Neural crest cell (in vitro differentiated cells): Measurements from ENCODE around the gene ADGRV1. TPM values are rescaled to one million over a fixed set of nuclear protein-coding genes. Genes with fewer than 3 reads are reported as not detected.
"Not testable (repeated sequence)": the region's sequence is repeated elsewhere in the genome, so short reads cannot be mapped to it uniquely, and the experiment has no call there.

Source experiments
- DNase-seq: peaks from one replicate; pipeline ENCODE4 v3.0.0; 2021; ENCODE audit warnings: low read depth, mixed read lengths, low spot score
- H3K27ac Mint-ChIP-seq: one replicate; pipeline ENCODE4 v1.8.0; 2021; ENCODE audit warnings: mild to moderate bottlenecking, mixed read lengths; ENCODE audit not compliant: unreplicated experiment
- H3K27me3 Mint-ChIP-seq: 2 replicates; pipeline ENCODE4 v1.8.0; 2021; ENCODE audit warnings: low read depth, mild to moderate bottlenecking, mixed read lengths
- H3K36me3 Mint-ChIP-seq: 2 replicates; pipeline ENCODE4 v1.8.0; 2021; ENCODE audit warnings: low read depth, mild to moderate bottlenecking, mixed read lengths
- H3K4me1 Mint-ChIP-seq: 2 replicates; pipeline ENCODE4 v1.8.0; 2021; ENCODE audit warnings: mixed read lengths
- H3K4me3 Mint-ChIP-seq: one replicate; pipeline ENCODE4 v1.8.0; 2021; ENCODE audit warnings: mild to moderate bottlenecking, mixed read lengths
- H3K9me3 Mint-ChIP-seq: 2 replicates; pipeline ENCODE4 v1.8.0; 2021; ENCODE audit warnings: mixed read lengths
- CTCF ChIP-seq: fragments of 200-600 bp; sonication (generic); conservative IDR thresholded peaks from 2 replicates; pipeline ENCODE4 v1.5.0; 2021; ENCODE audit warnings: antibody characterized with exemption, mild to moderate bottlenecking
- total RNA-seq: library from RNA; stranded (reverse); gene quantifications from 2 replicates; pipeline ENCODE4 v1.2.1, GENCODE V29; 2021

ADGRV1 gene
- total RNA-seq, 1 donor from 2014 or later, result 43.4 TPM

DNA sequence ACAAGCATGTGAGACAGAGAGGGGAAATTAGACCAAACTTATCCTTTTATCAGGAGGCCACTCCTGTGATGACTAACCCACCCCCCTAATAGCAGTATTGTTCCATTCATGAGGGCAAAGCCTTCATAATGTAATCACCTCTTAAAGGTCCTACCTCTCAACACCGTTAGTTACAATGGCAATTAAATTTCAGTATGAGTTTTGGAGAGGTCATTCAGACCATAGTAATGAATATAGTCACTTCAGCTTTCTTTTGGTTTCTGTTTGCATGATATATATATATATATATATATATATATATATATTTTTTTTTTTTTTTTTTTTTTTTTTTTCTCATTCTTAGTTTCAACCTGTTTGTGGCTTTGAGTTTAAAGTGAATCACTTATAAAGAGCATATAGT is 10.5 kb downstream of the ADGRV1 start:
- Mint-ChIP-seq H3K36me3 (peaks cover 29% of the 10 kb centered on the region), H3K27me3 (peaks cover 2% of the 10 kb centered on the region), H3K4me3 (no peak overlapping the region), H3K27ac (no peak overlapping the region), H3K9me3 (peaks cover 17% of the 10 kb centered on the region), H3K4me1 (peaks cover 5% of the 10 kb centered on the region)
- DNase-seq, result no peak
- no peak for TF ChIP-seq CTCF

GRCh38 chr5:90570034-90570433 is 11.4 kb downstream of the ADGRV1 start:
- Mint-ChIP-seq H3K36me3 (peaks cover 31% of the 10 kb centered on the region), H3K4me3 (no peak overlapping the region), H3K27me3 (no peaks in the 10 kb centered on the region), H3K4me1 (peaks cover 5% of the 10 kb centered on the region), H3K9me3 (peaks cover 20% of the 10 kb centered on the region), H3K27ac (no peak overlapping the region)
- DNase-seq, result no peak
- TF ChIP-seq CTCF, result no peak

- Mint-ChIP-seq H3K9me3 (peaks cover 20% of the 10 kb centered on the region), H3K27ac (no peak overlapping the region), H3K27me3 (no peaks in the 10 kb centered on the region), H3K36me3 (peaks cover 33% of the 10 kb centered on the region), H3K4me3 (no peak overlapping the region), H3K4me1 (peaks cover 5% of the 10 kb centered on the region)
- DNase-seq, result no peak
- no peak for TF ChIP-seq CTCF
Measured at GRCh38 chr5:90571147-90571773, 12.7 kb downstream of the ADGRV1 start.

DNA sequence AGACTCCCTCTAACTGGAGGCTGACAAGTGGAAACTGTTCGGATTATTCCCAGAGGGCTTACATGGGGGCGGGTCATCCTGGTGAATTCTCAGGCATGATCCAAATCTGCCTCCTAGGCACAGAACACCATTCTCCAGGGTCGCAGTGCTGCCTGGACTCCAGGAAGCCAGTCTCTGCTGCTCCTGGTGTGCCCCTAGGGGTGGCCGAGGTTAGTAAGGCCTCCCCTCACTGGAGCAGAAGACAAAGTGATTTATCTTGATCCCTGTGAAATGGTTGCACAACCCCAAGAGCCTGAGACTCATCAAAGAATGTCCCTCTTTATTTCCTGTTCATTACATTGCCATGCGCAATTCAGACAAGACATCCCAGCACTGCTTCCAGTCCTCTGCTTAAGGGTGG is 17.1 kb downstream of the ADGRV1 start:
- Mint-ChIP-seq H3K4me3 (no peak overlapping the region), H3K4me1 (peaks cover 5% of the 10 kb centered on the region), H3K36me3 (peaks cover 40% of the 10 kb centered on the region), H3K9me3 (peaks cover 18% of the 10 kb centered on the region), H3K27me3 (no peaks in the 10 kb centered on the region), H3K27ac (no peak overlapping the region)
- no peak for DNase-seq
- TF ChIP-seq CTCF, result no peak

- Mint-ChIP-seq H3K9me3 (peaks cover 21% of the 10 kb centered on the region), H3K36me3 (peaks cover 43% of the 10 kb centered on the region)
- not testable (repeated sequence) for H3K27me3 Mint-ChIP-seq, H3K4me1 Mint-ChIP-seq, H3K4me3 Mint-ChIP-seq, H3K27ac Mint-ChIP-seq, DNase-seq
Measured at GRCh38 chr5:90576566-90576965, 18.0 kb downstream of the ADGRV1 start.

DNA sequence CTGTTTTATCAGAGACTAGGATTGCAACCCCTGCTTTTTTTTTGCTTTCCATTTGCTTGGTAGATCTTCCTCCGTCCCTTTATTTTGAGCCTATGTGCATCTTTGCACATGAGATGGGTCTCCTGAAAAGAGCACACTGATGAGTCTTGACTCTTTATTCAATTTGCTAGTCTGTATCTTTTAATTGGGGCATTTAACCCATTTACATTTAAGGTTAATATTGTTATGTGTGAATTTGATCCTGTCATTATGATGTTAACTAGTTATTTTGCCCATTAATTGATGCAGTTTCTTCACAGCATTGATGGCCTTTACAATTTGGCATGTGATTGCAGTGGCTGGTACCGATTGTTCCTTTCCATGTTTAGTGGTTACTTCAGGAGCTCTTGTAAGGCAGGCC is 21.3 kb downstream of the ADGRV1 start:
- H3K4me1 Mint-ChIP-seq, DNase-seq, H3K4me3 Mint-ChIP-seq, H3K27ac Mint-ChIP-seq, H3K27me3 Mint-ChIP-seq: not testable (repeated sequence)
- Mint-ChIP-seq H3K36me3 (peaks cover 37% of the 10 kb centered on the region), H3K9me3 (peaks cover 17% of the 10 kb centered on the region)

DNA sequence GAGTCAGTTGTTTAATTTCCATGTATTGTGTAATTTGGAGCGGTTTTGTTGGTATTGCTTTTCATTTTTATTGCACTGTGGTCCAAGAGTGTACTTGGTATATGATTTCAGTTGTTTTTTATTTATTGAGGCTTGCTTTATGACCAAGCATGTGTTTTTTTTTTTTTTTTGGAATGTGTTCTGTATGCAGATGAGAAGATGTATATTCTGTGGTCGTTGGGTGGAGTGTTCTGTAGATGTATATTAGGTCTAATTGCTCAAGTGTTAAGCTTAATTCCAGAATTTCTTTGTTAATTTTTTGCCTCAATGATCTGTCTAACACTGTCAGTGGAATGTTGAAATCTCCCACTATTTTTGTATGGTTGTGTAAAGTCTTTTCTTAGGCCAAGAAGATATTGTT is 23.4 kb downstream of the ADGRV1 start:
- H3K9me3 Mint-ChIP-seq, result peaks cover 15% of the 10 kb centered on the region
- H3K27me3 Mint-ChIP-seq, result no peaks in the 10 kb centered on the region
- no peak overlapping the region for H3K4me3 Mint-ChIP-seq
- TF ChIP-seq CTCF, result no peak
- H3K27ac Mint-ChIP-seq, result no peak overlapping the region
- H3K36me3 Mint-ChIP-seq, result peaks cover 30% of the 10 kb centered on the region
- peaks cover 4% of the 10 kb centered on the region for H3K4me1 Mint-ChIP-seq
- no peak for DNase-seq
